Measurements from ENCODE around the gene NMRK1. TPM values are rescaled to one million over a fixed set of nuclear protein-coding genes. Genes with fewer than 3 reads are reported as not detected.

The NMRK1 gene
- total and polyA plus RNA-seq, 2 of the 13 experiments (the other 11 are each of a cell fraction or from before 2014, with no cell fraction given), result 9.1 to 12.9 TPM

DNA sequence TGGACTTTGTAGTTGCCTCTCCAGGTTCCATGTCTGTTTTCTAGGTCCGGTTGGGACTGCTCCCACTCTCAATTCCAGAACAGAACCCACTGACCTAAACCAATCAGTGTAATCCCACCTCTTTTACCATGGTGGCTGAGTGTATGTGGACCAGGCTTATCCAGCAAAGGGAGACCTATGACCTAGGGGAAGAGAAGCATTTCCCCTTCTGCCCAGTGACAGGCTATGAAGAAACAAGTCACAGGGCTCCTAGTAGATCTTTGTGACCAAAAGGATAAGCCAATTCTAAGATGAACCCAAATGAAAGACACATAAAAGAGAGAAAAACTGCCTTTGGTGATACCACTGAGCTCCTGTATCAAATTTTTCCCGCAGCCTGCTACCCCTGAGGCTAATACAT, 6.3 kb downstream of the NMRK1 start:
- no peaks in the 10 kb centered on the region for H3K9me3 ChIP-seq (ENCODE audit: low read length)
- intact Hi-C loops (cut with micrococcal nuclease; ENCODE audit: unreplicated experiment) (no loop called here), in situ Hi-C loops (cut with HindIII; ENCODE audit: extremely low pct_ligation_motif_present, low pct_unique_long_range_greater_than_20kb) (no loop called here)
- no peak overlapping the region for H3K4me2 ChIP-seq (ENCODE audit: low read depth, low read length)
- peaks cover 42% of the 10 kb centered on the region for H3K4me1 ChIP-seq (ENCODE audit: insufficient read depth, low read length)
- POLR2A ChIA-PET, result no interaction called here
- H3K36me3 ChIP-seq (replicated peaks in 1 of 2; ENCODE audit: control insufficient read depth in 1 of 2, insufficient read depth in 2 of 2, low read length in 2 of 2), result no peaks in the 10 kb centered on the region
- FAIRE-seq (no peak), ATAC-seq (no peak), DNase-seq (ENCODE audit: low spot score) (no peak)
- H3K27me3 ChIP-seq (ENCODE audit: control insufficient read depth in 1 of 2, insufficient read depth in 2 of 2, low read length in 2 of 2), result no peaks in the 10 kb centered on the region
- CTCF ChIA-PET (ENCODE audit: low intra/inter-chr PET ratio, low total read pairs), result no interaction called here
- H4K20me1 ChIP-seq (ENCODE audit: insufficient read depth, low read length), result no peaks in the 10 kb centered on the region
- H3K27ac ChIP-seq (ENCODE audit: extremely low read length, insufficient read depth, low read length), result no peak overlapping the region
- H3K9ac ChIP-seq (ENCODE audit: insufficient read depth, low read depth, low read length), result no peak overlapping the region
- H3K79me2 ChIP-seq (ENCODE audit: insufficient read depth, low read length), result no peaks in the 10 kb centered on the region
- TF ChIP-seq IRF2 (CRISPR knock-in tag; IDR thresholded peaks at IDR 0.05), result no peak
- no peak for TF ChIP-seq ZNF256 (CRISPR knock-in tag; conservative IDR thresholded peaks at IDR 0.05)
- TF ChIP-seq, protein P1, sequence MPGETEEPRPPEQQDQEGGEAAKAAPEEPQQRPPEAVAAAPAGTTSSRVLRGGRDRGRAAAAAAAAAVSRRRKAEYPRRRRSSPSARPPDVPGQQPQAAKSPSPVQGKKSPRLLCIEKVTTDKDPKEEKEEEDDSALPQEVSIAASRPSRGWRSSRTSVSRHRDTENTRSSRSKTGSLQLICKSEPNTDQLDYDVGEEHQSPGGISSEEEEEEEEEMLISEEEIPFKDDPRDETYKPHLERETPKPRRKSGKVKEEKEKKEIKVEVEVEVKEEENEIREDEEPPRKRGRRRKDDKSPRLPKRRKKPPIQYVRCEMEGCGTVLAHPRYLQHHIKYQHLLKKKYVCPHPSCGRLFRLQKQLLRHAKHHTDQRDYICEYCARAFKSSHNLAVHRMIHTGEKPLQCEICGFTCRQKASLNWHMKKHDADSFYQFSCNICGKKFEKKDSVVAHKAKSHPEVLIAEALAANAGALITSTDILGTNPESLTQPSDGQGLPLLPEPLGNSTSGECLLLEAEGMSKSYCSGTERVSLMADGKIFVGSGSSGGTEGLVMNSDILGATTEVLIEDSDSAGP (CRISPR knock-in tag; IDR thresholded peaks at IDR 0.05; ENCODE audit: borderline replicate concordance), result no peak
- no peak for TF ChIP-seq ZNF382 (CRISPR knock-in tag; IDR thresholded peaks at IDR 0.05; ENCODE audit: borderline replicate concordance)
- no peak for TF ChIP-seq ZC3H13 (CRISPR knock-in tag; IDR thresholded peaks at IDR 0.05)
- no peak for TF ChIP-seq SRF (IDR thresholded peaks at IDR 0.05; ENCODE audit: low read depth, low read length)
- TF ChIP-seq, protein P2, sequence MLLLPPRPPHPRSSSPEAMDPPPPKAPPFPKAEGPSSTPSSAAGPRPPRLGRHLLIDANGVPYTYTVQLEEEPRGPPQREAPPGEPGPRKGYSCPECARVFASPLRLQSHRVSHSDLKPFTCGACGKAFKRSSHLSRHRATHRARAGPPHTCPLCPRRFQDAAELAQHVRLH (CRISPR knock-in tag; IDR thresholded peaks at IDR 0.05; ENCODE audit: borderline replicate concordance, low read depth), result no peak
- TF ChIP-seq, protein P3, sequence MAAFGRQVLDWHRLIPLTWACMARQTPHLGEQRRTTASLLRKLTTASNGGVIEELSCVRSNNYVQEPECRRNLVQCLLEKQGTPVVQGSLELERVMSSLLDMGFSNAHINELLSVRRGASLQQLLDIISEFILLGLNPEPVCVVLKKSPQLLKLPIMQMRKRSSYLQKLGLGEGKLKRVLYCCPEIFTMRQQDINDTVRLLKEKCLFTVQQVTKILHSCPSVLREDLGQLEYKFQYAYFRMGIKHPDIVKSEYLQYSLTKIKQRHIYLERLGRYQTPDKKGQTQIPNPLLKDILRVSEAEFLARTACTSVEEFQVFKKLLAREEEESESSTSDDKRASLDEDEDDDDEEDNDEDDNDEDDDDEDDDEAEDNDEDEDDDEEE (CRISPR knock-in tag; IDR thresholded peaks at IDR 0.05), result no peak
- TF ChIP-seq, protein P4, sequence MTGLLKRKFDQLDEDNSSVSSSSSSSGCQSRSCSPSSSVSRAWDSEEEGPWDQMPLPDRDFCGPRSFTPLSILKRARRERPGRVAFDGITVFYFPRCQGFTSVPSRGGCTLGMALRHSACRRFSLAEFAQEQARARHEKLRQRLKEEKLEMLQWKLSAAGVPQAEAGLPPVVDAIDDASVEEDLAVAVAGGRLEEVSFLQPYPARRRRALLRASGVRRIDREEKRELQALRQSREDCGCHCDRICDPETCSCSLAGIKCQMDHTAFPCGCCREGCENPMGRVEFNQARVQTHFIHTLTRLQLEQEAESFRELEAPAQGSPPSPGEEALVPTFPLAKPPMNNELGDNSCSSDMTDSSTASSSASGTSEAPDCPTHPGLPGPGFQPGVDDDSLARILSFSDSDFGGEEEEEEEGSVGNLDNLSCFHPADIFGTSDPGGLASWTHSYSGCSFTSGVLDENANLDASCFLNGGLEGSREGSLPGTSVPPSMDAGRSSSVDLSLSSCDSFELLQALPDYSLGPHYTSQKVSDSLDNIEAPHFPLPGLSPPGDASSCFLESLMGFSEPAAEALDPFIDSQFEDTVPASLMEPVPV (CRISPR knock-in tag; IDR thresholded peaks at IDR 0.05), result no peak
- no peak for TF ChIP-seq RARG (CRISPR knock-in tag; IDR thresholded peaks at IDR 0.05; ENCODE audit: low read depth)
- H2AFZ ChIP-seq (ENCODE audit: low read length), result no peak overlapping the region
- H3K4me3 ChIP-seq (replicated peaks in 1 of 3; ENCODE audit: insufficient read depth in 1 of 3, low read depth in 2 of 3, low read length in 3 of 3), result no peak overlapping the region
- no TSS peak for BruUV-seq (replicated peaks)
- WGBS (ENCODE audit: low lambda C conversion rate), result 70% methylated on average over 2 of the region's 2 CpGs

All from HepG2 (cell line).